ENCODE results near the gene UCP1.

UCP1 gene

GRCh38 chr4:140607852-140608251 lies 39.1 kb upstream of the UCP1 start (continued):
- TF ChIP-seq CSRNP3 (CRISPR knock-in tag; IDR thresholded peaks at IDR 0.05) (no peak), PPARA (CRISPR knock-in tag; IDR thresholded peaks at IDR 0.05; ENCODE audit: borderline replicate concordance) (no peak), RARB (CRISPR knock-in tag; IDR thresholded peaks at IDR 0.05) (no peak), TCF4 (CRISPR knock-in tag; IDR thresholded peaks at IDR 0.05; ENCODE audit: borderline replicate concordance) (no peak), POU6F1 (CRISPR knock-in tag; IDR thresholded peaks at IDR 0.05; ENCODE audit: borderline replicate concordance, low read depth) (no peak), GLIS3 (CRISPR knock-in tag; IDR thresholded peaks at IDR 0.05) (no peak), ESRRG (CRISPR knock-in tag; IDR thresholded peaks at IDR 0.05) (no peak)

- TF ChIP-seq ZNF565 (CRISPR knock-in tag; conservative IDR thresholded peaks at IDR 0.05; ENCODE audit: low read depth), result no peak
- no peak for TF ChIP-seq SNAI2 (CRISPR knock-in tag; IDR thresholded peaks at IDR 0.05)
- no peak for TF ChIP-seq RARB (CRISPR knock-in tag; IDR thresholded peaks at IDR 0.05)
- no peak for TF ChIP-seq CREB5 (CRISPR knock-in tag; IDR thresholded peaks at IDR 0.05; ENCODE audit: low read depth)
- no peak for TF ChIP-seq POU6F1 (CRISPR knock-in tag; IDR thresholded peaks at IDR 0.05; ENCODE audit: borderline replicate concordance, low read depth)
- TF ChIP-seq PPARA (CRISPR knock-in tag; IDR thresholded peaks at IDR 0.05; ENCODE audit: borderline replicate concordance), result no peak
- TF ChIP-seq TSHZ2 (CRISPR knock-in tag; IDR thresholded peaks at IDR 0.05), result no peak
- no peak for TF ChIP-seq OSR1 (CRISPR knock-in tag; IDR thresholded peaks at IDR 0.05)
- no peak for TF ChIP-seq CSDC2 (CRISPR knock-in tag; IDR thresholded peaks at IDR 0.05)
- TF ChIP-seq PATZ1 (CRISPR knock-in tag; IDR thresholded peaks at IDR 0.05; ENCODE audit: borderline replicate concordance), result no peak
- TF ChIP-seq ISL1 (CRISPR knock-in tag; IDR thresholded peaks at IDR 0.05), result no peak
- TF ChIP-seq ESRRG (CRISPR knock-in tag; IDR thresholded peaks at IDR 0.05), result no peak
- TF ChIP-seq ZFP3 (CRISPR knock-in tag; IDR thresholded peaks at IDR 0.05), result no peak
- no peak for TF ChIP-seq ZNF70 (CRISPR knock-in tag; IDR thresholded peaks at IDR 0.05)
- TF ChIP-seq BACH2 (CRISPR knock-in tag; IDR thresholded peaks at IDR 0.05; ENCODE audit: borderline replicate concordance), result no peak
- no peak for TF ChIP-seq GLIS3 (CRISPR knock-in tag; IDR thresholded peaks at IDR 0.05)
- no peak for TF ChIP-seq TOX (CRISPR knock-in tag; IDR thresholded peaks at IDR 0.05; ENCODE audit: borderline replicate concordance)
- TF ChIP-seq ZC3H10 (CRISPR knock-in tag; IDR thresholded peaks at IDR 0.05), result no peak
- TF ChIP-seq ZFP30 (CRISPR knock-in tag; IDR thresholded peaks at IDR 0.05), result no peak
- no peak for ATAC-seq
Observed at GRCh38 chr4:140604544-140604943, 35.8 kb upstream of the UCP1 start.
